Vagina (tissue), 2 donors: ENCODE data around the gene NINJ2.

Experiments
- POLR2AphosphoS5 ChIP-seq, 2 donors: sonication (generic); formaldehyde crosslinking; IDR thresholded peaks; one replicate each; pipeline ENCODE4 v1.9.0; 2017; ENCODE audit warnings: antibody characterized with exemption in 2 of 2, mild to moderate bottlenecking in 2 of 2, low read depth in 1 of 2; ENCODE audit not compliant: insufficient read depth in 1 of 2
- TF ChIP-seq, protein P1 (sequence below), 3 experiments: fragments of 450-650 bp in 2 of 3; fragments of 200-600 bp in 1 of 3; sonication (generic) in 1 of 3; IDR thresholded peaks; one replicate each; pipeline ENCODE4 v1.5.1; 2017 to 2019; ENCODE audit warnings: antibody characterized with exemption in 3 of 3, mild to moderate bottlenecking in 2 of 3, moderate library complexity in 2 of 3

DNA sequence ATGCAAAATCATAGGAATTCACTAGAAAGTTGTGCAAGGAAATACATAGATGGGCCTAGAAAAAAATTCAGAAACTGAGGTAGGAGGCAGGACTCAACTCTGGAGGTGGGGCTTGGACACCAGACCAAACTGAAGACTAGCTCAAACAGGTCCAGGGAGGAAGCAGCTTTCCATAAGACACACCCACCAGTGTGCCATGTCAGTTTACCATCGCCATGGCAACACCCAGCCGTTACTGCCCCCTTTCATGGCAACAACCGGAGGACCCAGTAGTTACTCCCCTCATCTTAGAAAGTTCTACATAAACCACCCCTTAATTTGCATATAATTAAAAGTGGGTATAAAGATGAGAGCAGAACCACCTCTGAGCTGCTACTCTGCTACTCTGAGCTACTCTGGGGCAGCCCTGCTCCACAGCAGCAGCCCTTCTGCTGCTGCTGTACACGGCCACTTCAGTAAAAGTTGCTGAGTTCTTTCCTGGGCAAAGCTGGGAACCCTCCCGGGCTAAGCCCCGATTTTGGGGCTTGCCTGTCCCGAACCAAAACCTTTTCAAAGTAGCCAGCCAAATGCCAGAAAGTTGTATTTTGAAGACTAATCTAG is 30.8 kb upstream of the NINJ2 start:
- TF ChIP-seq, protein P1, sequence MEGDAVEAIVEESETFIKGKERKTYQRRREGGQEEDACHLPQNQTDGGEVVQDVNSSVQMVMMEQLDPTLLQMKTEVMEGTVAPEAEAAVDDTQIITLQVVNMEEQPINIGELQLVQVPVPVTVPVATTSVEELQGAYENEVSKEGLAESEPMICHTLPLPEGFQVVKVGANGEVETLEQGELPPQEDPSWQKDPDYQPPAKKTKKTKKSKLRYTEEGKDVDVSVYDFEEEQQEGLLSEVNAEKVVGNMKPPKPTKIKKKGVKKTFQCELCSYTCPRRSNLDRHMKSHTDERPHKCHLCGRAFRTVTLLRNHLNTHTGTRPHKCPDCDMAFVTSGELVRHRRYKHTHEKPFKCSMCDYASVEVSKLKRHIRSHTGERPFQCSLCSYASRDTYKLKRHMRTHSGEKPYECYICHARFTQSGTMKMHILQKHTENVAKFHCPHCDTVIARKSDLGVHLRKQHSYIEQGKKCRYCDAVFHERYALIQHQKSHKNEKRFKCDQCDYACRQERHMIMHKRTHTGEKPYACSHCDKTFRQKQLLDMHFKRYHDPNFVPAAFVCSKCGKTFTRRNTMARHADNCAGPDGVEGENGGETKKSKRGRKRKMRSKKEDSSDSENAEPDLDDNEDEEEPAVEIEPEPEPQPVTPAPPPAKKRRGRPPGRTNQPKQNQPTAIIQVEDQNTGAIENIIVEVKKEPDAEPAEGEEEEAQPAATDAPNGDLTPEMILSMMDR (IDR thresholded peaks at IDR 0.05) = no peak
- TF ChIP-seq POLR2AphosphoS5 (IDR thresholded peaks at IDR 0.05; ENCODE audit: insufficient read depth in 1 of 2, low read depth in 1 of 2) = no peak
